Gastrocnemius medialis (tissue), 4 donors: ENCODE results near the gene VSIG8. TPM values are rescaled to one million over a fixed set of nuclear protein-coding genes. Genes with fewer than 3 reads are reported as not detected.

Experiments used
- ATAC-seq, 2 donors: fragments of 150-250 bp; one replicate each; pipeline ENCODE4 v1.9.1; 2016
- DNase-seq, 2 donors: peaks; one replicate each; pipeline ENCODE4 v3.0.0-alpha.2; 2019
- H3K27ac ChIP-seq, 4 donors: fragments of 200-600 bp; sonication (generic); 1 replicate in 1 of 4; 2 replicates in 3 of 4; pipeline ENCODE4 v1.5.1; 2016 to 2018; ENCODE audit warnings: mild to moderate bottlenecking in 2 of 4, moderate library complexity in 1 of 4
- H3K27me3 ChIP-seq, 3 donors: fragments of 200-600 bp; sonication (generic) in 2 of 3; 1 replicate in 1 of 3; 2 replicates in 2 of 3; pipeline versions ENCODE4 v1.5.1 to v1.6.0; 2016 to 2019; ENCODE audit warnings: mild to moderate bottlenecking in 1 of 3, moderate library complexity in 1 of 3
- H3K36me3 ChIP-seq, 2 donors: fragments of 200-600 bp; sonication (generic) in 1 of 2; one replicate each; pipeline ENCODE4 v1.5.1; 2017 to 2018
- H3K4me1 ChIP-seq, 2 donors: fragments of 200-600 bp; sonication (generic) in 1 of 2; one replicate each; pipeline ENCODE4 v1.5.1; 2016 to 2017; ENCODE audit warnings: mild to moderate bottlenecking in 2 of 2
- H3K4me3 ChIP-seq, 4 donors: fragments of 200-600 bp; sonication (generic) in 3 of 4; 1 replicate in 1 of 4; 2 replicates in 3 of 4; pipeline ENCODE4 v1.5.1; 2016 to 2019; ENCODE audit warnings: mild to moderate bottlenecking in 2 of 4
- H3K9me3 ChIP-seq, 3 donors: fragments of 200-600 bp; sonication (generic) in 2 of 3; 1 replicate in 1 of 3; 2 replicates in 2 of 3; pipeline ENCODE4 v1.5.1; 2016 to 2019
- CTCF ChIP-seq, 5 experiments: fragments of 450-650 bp in 3 of 5; fragments of 200-600 bp in 2 of 5; sonication (generic) in 2 of 5; IDR thresholded peaks in 4 of 5; conservative IDR thresholded peaks in 1 of 5; 1 replicate in 4 of 5; 2 replicates in 1 of 5; pipeline ENCODE4 v1.5.1; 2016 to 2019; ENCODE audit warnings: antibody characterized with exemption in 5 of 5, mild to moderate bottlenecking in 3 of 5, moderate library complexity in 3 of 5
- POLR2A ChIP-seq, 2 donors: fragments of 450-650 bp; IDR thresholded peaks; one replicate each; pipeline ENCODE4 v1.6.1; 2017; ENCODE audit warnings: antibody characterized with exemption in 2 of 2, mild to moderate bottlenecking in 2 of 2, moderate library complexity in 2 of 2
- in situ Hi-C, 4 donors: fragments of 200-750 bp; cut with MboI; loops; one replicate each; pipeline versions ENCODE4 v1.15.0 to v1.8.0; 2017; ENCODE audit warnings: low sequenced_read_pairs in 4 of 4
- intact Hi-C: fragments of 100-400 bp; cut with DNase I; formaldehyde crosslinking; loops from one replicate; pipeline ENCODE4 v1.15.1; 2023; ENCODE audit warnings: low total_unique reads
- total RNA-seq, 4 donors: library from RNA; depleted of rRNA; stranded (reverse); fragments of >200 nt; gene quantifications; one replicate each; pipeline versions ENCODE4 v1.1.0 to v1.2.3, GENCODE V29; 2016

VSIG8 gene
- total RNA-seq, 4 donors from 2014 or later, result not detected

GRCh38 chr1:159866905-159867663 is 4.6 kb upstream of the VSIG8 start:
- Histone ChIP-seq H3K27me3 (peaks cover 0 to 11% (median 0%) of the 10 kb centered on the region in 3 donors), H3K27ac (no peak overlapping the region), H3K9me3 (no peaks in the 10 kb centered on the region), H3K4me1 (peaks cover 0 to 7% of the 10 kb centered on the region in 2 donors), H3K36me3 (no peaks in the 10 kb centered on the region), H3K4me3 (no peak overlapping the region)
- TF ChIP-seq CTCF (IDR thresholded peaks at IDR 0.05 in 4 of 5, conservative IDR thresholded peaks at IDR 0.05 in 1 of 5), result no peak
- no peak for TF ChIP-seq POLR2A (IDR thresholded peaks at IDR 0.05)
- ATAC-seq, result no peak
- intact Hi-C loops (no loop called here), in situ Hi-C loops (no loop called here)
- no peak for DNase-seq

GRCh38 chr1:159866066-159866465 is 3.6 kb upstream of the VSIG8 start:
- TF ChIP-seq POLR2A (IDR thresholded peaks at IDR 0.05) (no peak), CTCF (IDR thresholded peaks at IDR 0.05 in 4 of 5, conservative IDR thresholded peaks at IDR 0.05 in 1 of 5) (no peak)
- no peak for ATAC-seq
- Histone ChIP-seq H3K27me3 (peaks cover 0 to 11% (median 0%) of the 10 kb centered on the region in 3 donors), H3K27ac (no peak overlapping the region), H3K4me3 (no peak overlapping the region), H3K4me1 (peaks cover 0 to 7% of the 10 kb centered on the region in 2 donors), H3K36me3 (no peaks in the 10 kb centered on the region), H3K9me3 (no peaks in the 10 kb centered on the region)
- intact Hi-C loops (no loop called here), in situ Hi-C loops (no loop called here)
- no peak for DNase-seq

DNA sequence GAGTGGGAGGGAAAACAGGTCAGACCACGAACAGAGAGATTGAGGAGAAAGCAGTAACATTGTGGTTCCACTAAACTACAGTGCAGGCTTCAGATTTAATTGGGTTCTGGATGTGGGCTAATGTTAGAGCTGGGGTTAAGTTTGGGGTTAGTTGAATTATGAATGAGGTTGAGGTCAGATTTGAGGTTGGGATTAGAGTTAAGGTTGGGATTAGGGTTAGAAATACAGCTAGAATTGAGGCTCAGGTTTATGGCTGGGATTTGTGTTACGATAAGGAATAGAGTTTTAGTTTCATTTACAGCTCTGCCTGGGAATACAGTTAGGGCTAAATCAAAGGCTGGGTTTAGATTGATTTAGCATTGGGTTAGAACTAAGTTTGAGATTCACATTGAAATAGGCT is 1.8 kb upstream of the VSIG8 start:
- intact Hi-C loops, result no loop called here
- DNase-seq, result no peak
- no peak overlapping the region for H3K4me3 ChIP-seq
- H3K9me3 ChIP-seq, result no peaks in the 10 kb centered on the region
- in situ Hi-C loops, result no loop called here
- H3K27me3 ChIP-seq, result no peaks in the 10 kb centered on the region
- H3K4me1 ChIP-seq, result peaks cover 0 to 7% of the 10 kb centered on the region in 2 donors
- no peaks in the 10 kb centered on the region for H3K36me3 ChIP-seq
- no peak overlapping the region for H3K27ac ChIP-seq
- TF ChIP-seq CTCF (IDR thresholded peaks at IDR 0.05 in 4 of 5, conservative IDR thresholded peaks at IDR 0.05 in 1 of 5), result no peak
- TF ChIP-seq POLR2A (IDR thresholded peaks at IDR 0.05), result no peak
- no peak for ATAC-seq

DNA sequence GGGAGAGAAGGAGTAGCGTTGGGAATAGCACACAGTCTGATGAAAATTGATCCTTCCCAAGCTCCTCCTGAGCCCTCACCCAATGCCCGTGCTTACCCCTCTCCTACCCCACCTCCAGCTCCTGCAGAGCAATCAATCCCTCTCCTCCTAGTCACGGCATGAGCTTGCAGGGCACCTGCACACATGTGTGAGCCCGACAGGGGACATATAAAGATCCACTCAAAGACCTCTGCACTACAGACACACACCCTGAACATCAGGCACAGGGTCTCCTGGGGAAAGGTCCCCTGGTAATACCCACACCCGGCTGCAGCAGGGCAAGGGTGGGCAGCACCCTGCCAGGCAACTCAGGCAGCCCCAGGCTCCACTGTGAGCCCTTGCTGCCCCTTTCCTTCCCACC is 426 bp downstream of the VSIG8 start:
- in situ Hi-C loops, result no loop called here
- no peak for ATAC-seq

More for the DNA sequence above, 426 bp downstream of the VSIG8 start:
- H3K4me1 ChIP-seq, result no peaks in the 10 kb centered on the region
- intact Hi-C loops, result no loop called here
- no peaks in the 10 kb centered on the region for H3K36me3 ChIP-seq
- TF ChIP-seq POLR2A (IDR thresholded peaks at IDR 0.05) (no peak), CTCF (IDR thresholded peaks at IDR 0.05 in 4 of 5, conservative IDR thresholded peaks at IDR 0.05 in 1 of 5) (no peak)
- no peak overlapping the region for H3K27ac ChIP-seq
- H3K4me3 ChIP-seq, result no peak overlapping the region
- no peak for DNase-seq
- H3K27me3 ChIP-seq, result no peaks in the 10 kb centered on the region
- no peaks in the 10 kb centered on the region for H3K9me3 ChIP-seq
